GM12878 (cell line): ENCODE measurements around the gene SSH2. TPM values are rescaled to one million over a fixed set of nuclear protein-coding genes. Genes with fewer than 3 reads are reported as not detected.

ENCODE experiments used
- ATAC-seq: fragments of 200-7000 bp; cut with Tn5 transposase; 3 replicates; pipeline ENCODE4 v1.9.1; 2020; ENCODE audit warnings: mild to moderate bottlenecking, moderate library complexity
- BruUV-seq: library from RNA; stranded (reverse); fragments of 400-500 nt; replicated peaks from 2 replicates; lab custom pipeline; 2021; lab: Mats Ljungman, UMichigan
- CTCF ChIA-PET: fragments of 300-600 bp; sonication (Branson Sonifier 250); formaldehyde crosslinking; extraction: SDS; loops from one replicate; lab custom pipeline; 2021; ENCODE audit warnings: inconsistent platforms; lab: Yijun Ruan, JAX
- POLR2A ChIA-PET: fragments of 350-600 bp; formaldehyde crosslinking; extraction: SDS; loops from one replicate; lab custom pipeline; 2021; ENCODE audit warnings: inconsistent platforms; lab: Charles Lee
- RAD21 ChIA-PET: fragments of 300-600 bp; sonication (Branson Sonifier 250); formaldehyde crosslinking; loops from one replicate; lab custom pipeline; 2023; ENCODE audit warnings: antibody characterized with exemption; ENCODE audit not compliant: unreplicated experiment; lab: Charles Lee
- SMC1A ChIA-PET: fragments of 300-600 bp; sonication (Branson Sonifier 250); formaldehyde crosslinking; loops from one replicate; lab custom pipeline; 2023; ENCODE audit not compliant: unreplicated experiment, uncharacterized antibody; lab: Charles Lee
- DNase-seq: peaks from one replicate; pipeline ENCODE4 v3.0.0-alpha.2; 2011; ENCODE audit warnings: low read depth, low spot score
- FAIRE-seq: peaks from 3 replicates; lab custom pipeline; 2011; peaks lifted over from hg19 to GRCh38; lab: Jason Lieb, UNC
- H2AFZ ChIP-seq: 2 replicates; pipeline ENCODE4 v1.6.0; 2011; ENCODE audit warnings: low read depth, low read length, control low read depth; ENCODE audit not compliant: control insufficient read depth
- H3K27ac ChIP-seq: 2 replicates; pipeline ENCODE4 v1.5.1; 2011; ENCODE audit warnings: control low read depth; ENCODE audit not compliant: control insufficient read depth, insufficient read depth
- H3K27me3 ChIP-seq, 2 experiments: replicated peaks in 1 of 2; 2 replicates each; pipeline versions ENCODE4 v1.6.0 to v1.6.1; 2011; ENCODE audit warnings: low read length in 1 of 2; ENCODE audit not compliant: control insufficient read depth in 2 of 2, insufficient read depth in 2 of 2
- H3K36me3 ChIP-seq, 2 experiments: 2 replicates each; pipeline ENCODE4 v1.5.1; 2011; ENCODE audit warnings: low read length in 1 of 2; ENCODE audit not compliant: control insufficient read depth in 2 of 2, insufficient read depth in 2 of 2
- H3K4me1 ChIP-seq: 2 replicates; pipeline ENCODE4 v1.6.1; 2011; ENCODE audit warnings: mild to moderate bottlenecking, low read length, moderate library complexity, mixed read lengths; ENCODE audit not compliant: control insufficient read depth, insufficient read depth
- H3K4me2 ChIP-seq: 2 replicates; pipeline ENCODE4 v1.6.0; 2011; ENCODE audit warnings: control low read depth; ENCODE audit not compliant: control insufficient read depth, insufficient read depth
- H3K4me3 ChIP-seq: fragments of 200-600 bp; sonication (generic); 2 replicates; pipeline ENCODE4 v1.5.1; 2016
- H3K79me2 ChIP-seq: 2 replicates; pipeline ENCODE4 v1.6.0; 2011; ENCODE audit warnings: low read length; ENCODE audit not compliant: control insufficient read depth, insufficient read depth
- H3K9ac ChIP-seq: 2 replicates; pipeline ENCODE4 v1.8.0; 2011; ENCODE audit warnings: low read length, control low read depth, mixed read lengths; ENCODE audit not compliant: control insufficient read depth, insufficient read depth
- H3K9me3 ChIP-seq: replicated peaks from 3 replicates; pipeline ENCODE4 v1.5.1; 2011; ENCODE audit warnings: mild to moderate bottlenecking, low read length; ENCODE audit not compliant: control insufficient read depth, insufficient read depth
- H4K20me1 ChIP-seq: 2 replicates; pipeline ENCODE4 v1.6.0; 2011; ENCODE audit not compliant: control insufficient read depth, insufficient read depth
- CHD4 ChIP-seq: fragments of 200-600 bp; sonication (generic); IDR thresholded peaks from 2 replicates; pipeline ENCODE4 v1.6.1; 2016; ENCODE audit warnings: mild to moderate bottlenecking
- MXI1 ChIP-seq: fragments of 150-350 bp; IDR thresholded peaks from 2 replicates; pipeline ENCODE4 v1.6.1; 2011; ENCODE audit warnings: low read depth, mild to moderate bottlenecking, inconsistent platforms, low read length, improper control_type of control experiment
- NKRF ChIP-seq: fragments of 450-650 bp; conservative IDR thresholded peaks from 2 replicates; pipeline ENCODE4 v1.6.1; 2017; ENCODE audit warnings: mild to moderate bottlenecking, moderate library complexity
- TCF7 ChIP-seq: IDR thresholded peaks from 2 replicates; pipeline ENCODE4 v1.6.1; 2014; ENCODE audit warnings: antibody characterized with exemption, borderline replicate concordance
- ZBED1 ChIP-seq: IDR thresholded peaks from 2 replicates; pipeline ENCODE4 v1.6.1; 2016; ENCODE audit warnings: borderline replicate concordance
- ZZZ3 ChIP-seq: IDR thresholded peaks from 2 replicates; pipeline ENCODE4 v1.6.1; 2011; ENCODE audit warnings: low read depth; ENCODE audit not compliant: control insufficient read depth, insufficient read length
- WGBS: methylation state at CpG from one replicate; pipeline ENCODE4 v1.1.6; 2016; ENCODE audit warnings: low lambda C conversion rate; ENCODE audit not compliant: insufficient replicate concordance, insufficient coverage; ENCODE audit errors: missing lambda C conversion rate; 5-methylcytosine and 5-hydroxymethylcytosine counted together
- in situ Hi-C: fragments of 300-500 bp; cut with MboI; formaldehyde crosslinking; loops from 9 replicates; pipeline ENCODE4 v1.14.3; 2018; ENCODE audit warnings: mixed read lengths
- intact Hi-C: fragments of 100-400 bp; cut with micrococcal nuclease; formaldehyde crosslinking; loops from one replicate; pipeline ENCODE4 v1.14.2; 2022; ENCODE audit not compliant: unreplicated experiment
- polyA plus RNA-seq, 11 experiments: library from polyadenylated mRNA; depleted of rRNA in 4 of 11; unstranded in 6 of 11; stranded (reverse) in 5 of 11; fragments of >200 nt; fragmentation: Nextera tagmentation in 4 of 11; fragmentation: Illumina TruSeq in 1 of 11; extraction: Ambion mirVana in 4 of 11; extraction: Trizol in 1 of 11; gene quantifications; 1 replicate in 1 of 11; 2 replicates in 10 of 11; pipeline versions ENCODE4 v1.2.1 to v1.2.3, GENCODE V29; 2011 to 2016; ENCODE audit warnings: inconsistent platforms in 2 of 11, missing spikeins in 2 of 11, low read depth in 1 of 11
- total RNA-seq, 4 experiments: library from RNA; depleted of rRNA in 3 of 4; stranded (reverse); fragments of >200 nt in 3 of 4; fragmentation: Illumina TruSeq in 1 of 4; extraction: Trizol in 1 of 4; gene quantifications; 2 replicates each; pipeline versions ENCODE4 v1.2.1 to v1.2.3, GENCODE V29; 2013 to 2021

SSH2 gene
- total and polyA plus RNA-seq, 10 of the 15 experiments (the other 5 are each of a cell fraction or from before 2014, with no cell fraction given): 9.3 to 65.9 (median 34.0) TPM

GRCh38 chr17:29698019-29698777, 231.8 kb downstream of the SSH2 start:
- Histone ChIP-seq H3K4me3 (no peak overlapping the region), H2AFZ (no peak overlapping the region), H3K27me3 (no peaks in the 10 kb centered on the region), H4K20me1 (no peaks in the 10 kb centered on the region), H3K9me3 (no peaks in the 10 kb centered on the region), H3K4me1 (no peaks in the 10 kb centered on the region), H3K79me2 (peaks cover 3% of the 10 kb centered on the region), H3K9ac (no peak overlapping the region), H3K27ac (no peak overlapping the region; the same call in 1 of the 2 replicates), H3K36me3 (peaks cover 4 to 36% of the 10 kb centered on the region in 2 experiments), H3K4me2 (no peak overlapping the region)
- 98% methylated on average over 6 of the region's 6 CpGs for WGBS
- RAD21 ChIA-PET: interaction anchor here (0.6 to 2.2 kb wide), 7 partner anchors 17 to 329 kb away, joined by 3 to 7 read pairs (median 6); partner anchors contain the start of gene SSH2
- FAIRE-seq: no peak
- DNase-seq: no peak
- SMC1A ChIA-PET: interaction anchor here (0.5 to 2.6 kb wide), 13 partner anchors 13 to 382 kb away, joined by 3 to 20 read pairs (median 5); no protein-coding TSS in a partner anchor
- ATAC-seq: no peak
- in situ Hi-C loops: no loop called here
- BruUV-seq: no TSS peak
- TF ChIP-seq ZZZ3 (no peak), TCF7 (no peak), NKRF (no peak), ZBED1 (no peak), MXI1 (no peak), CHD4 (no peak)
- CTCF ChIA-PET: interaction anchor here (0.6 to 3.4 kb wide), 9 partner anchors 16 to 233 kb away, joined by 3 to 18 read pairs (median 5); no protein-coding TSS in a partner anchor
- intact Hi-C loops: no loop called here
- POLR2A ChIA-PET: interaction anchor here (1.7 kb wide), 1 partner anchor 55 kb away, joined by 7 read pairs; no protein-coding TSS in a partner anchor
